Measurements from ENCODE around the gene GCNA.

- TF ChIP-seq CTCF (conservative IDR thresholded peaks at IDR 0.05; ENCODE audit: low read length) = no peak
- TF ChIP-seq EZH2phosphoT487 (IDR thresholded peaks at IDR 0.05; ENCODE audit: borderline replicate concordance) = no peak
Observed at GRCh38 chrX:71609095-71609750, 31.0 kb downstream of the GCNA start.

Measured in Loucy (cell line).